Measurements from ENCODE around the gene FOXP2.
"Not testable (repeated sequence)": the region's sequence is repeated elsewhere in the genome, so short reads cannot be mapped to it uniquely, and the experiment has no call there.

FOXP2 gene

DNA sequence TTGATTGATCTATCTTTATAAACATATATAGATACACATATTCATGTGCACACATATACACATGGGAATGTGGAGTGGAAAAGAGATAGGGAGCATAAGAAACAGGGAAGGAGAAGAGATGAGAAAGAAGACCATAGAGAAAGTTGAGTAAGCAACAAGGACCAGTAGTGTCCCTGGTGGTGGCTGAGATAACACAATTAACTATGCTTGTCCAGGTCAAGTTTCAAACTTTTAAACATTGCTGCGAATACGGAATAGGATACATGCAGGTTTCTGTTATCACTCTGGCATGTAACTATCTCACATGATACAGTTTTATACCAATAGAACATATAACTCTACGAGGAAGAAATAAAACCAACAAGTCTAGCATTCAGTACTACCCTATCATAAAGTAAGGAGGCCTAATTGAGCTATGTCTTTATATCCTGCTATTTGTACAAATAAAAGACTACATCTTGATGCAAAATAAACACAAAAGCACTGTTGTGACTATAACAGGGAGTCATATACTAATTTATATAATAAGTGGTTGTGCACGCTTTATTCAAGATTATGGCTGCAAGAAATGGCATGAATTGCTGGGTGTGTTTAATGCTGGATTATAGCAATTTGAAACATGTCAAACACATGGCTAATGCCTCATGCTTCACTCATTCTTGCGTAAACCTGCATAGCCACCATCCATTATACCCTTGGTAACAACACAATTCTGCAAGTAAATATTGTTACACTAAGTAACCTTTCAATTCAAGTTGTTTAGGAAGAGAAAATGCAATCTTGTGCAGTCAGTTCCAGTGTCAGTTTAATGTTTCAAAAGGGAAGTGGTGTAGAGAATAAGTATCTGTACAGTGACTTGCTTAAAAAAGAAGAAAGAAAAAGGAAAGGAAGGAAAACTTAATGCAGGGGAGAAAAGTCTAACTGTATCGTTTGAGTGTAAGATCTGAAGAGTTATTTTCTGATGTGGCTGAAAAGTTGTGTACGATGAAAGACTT lies 8.2 kb downstream of the FOXP2 start:
- no peak for DNase-seq

DNA sequence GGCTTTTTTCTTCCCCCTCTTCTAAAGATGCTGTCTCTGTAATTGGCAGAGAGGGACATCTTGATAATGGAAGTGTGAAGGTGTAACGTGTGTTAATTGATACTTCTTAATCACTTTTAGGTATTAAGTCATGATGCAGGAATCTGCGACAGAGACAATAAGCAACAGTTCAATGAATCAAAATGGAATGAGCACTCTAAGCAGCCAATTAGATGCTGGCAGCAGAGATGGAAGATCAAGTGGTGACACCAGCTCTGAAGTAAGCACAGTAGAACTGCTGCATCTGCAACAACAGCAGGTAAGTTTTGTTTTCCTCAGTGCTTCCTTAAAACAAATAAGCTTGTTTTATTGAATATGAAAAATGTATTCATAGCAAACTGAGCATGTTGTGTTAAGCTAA lies 11.8 kb downstream of the FOXP2 start:
- DNase-seq = no peak

DNA sequence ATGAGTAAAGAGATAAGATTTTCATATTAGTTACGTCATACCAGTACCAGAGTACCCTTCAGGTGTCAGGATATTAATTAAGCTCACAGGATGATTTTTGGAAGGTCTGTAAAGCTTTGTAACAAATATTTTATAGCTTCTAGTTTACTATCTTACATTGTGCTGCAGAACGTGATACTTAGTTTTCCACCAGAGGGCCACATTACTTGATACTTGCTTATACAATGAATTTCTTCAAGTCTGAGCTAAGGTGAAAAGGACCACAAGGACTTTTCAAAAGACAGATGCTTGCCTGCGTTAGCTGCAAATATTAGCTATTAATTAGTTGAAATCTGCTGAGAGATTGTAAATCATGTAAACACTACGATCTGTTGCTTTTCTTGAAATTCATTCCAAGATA lies 12.2 kb downstream of the FOXP2 start:
- no peak for DNase-seq

DNA sequence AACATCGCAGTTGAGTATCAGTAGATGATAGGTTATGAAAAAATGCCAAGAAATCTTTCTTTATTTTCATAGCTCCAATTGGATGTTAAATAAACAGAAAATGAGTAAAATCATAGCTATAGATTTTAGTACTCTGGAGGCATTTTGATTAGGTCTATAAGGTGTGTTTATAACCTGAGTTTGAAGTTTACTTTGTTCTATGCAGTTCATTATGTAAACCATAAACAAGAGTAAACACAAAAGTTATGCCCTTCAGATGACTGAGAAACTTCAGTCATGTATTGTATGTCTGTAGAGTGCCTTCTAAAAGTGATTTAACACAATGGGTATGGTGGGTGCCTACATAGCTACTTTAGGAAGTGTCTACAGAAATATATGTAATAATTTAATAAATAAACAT lies 13.6 kb downstream of the FOXP2 start:
- DNase-seq = no peak

DNA sequence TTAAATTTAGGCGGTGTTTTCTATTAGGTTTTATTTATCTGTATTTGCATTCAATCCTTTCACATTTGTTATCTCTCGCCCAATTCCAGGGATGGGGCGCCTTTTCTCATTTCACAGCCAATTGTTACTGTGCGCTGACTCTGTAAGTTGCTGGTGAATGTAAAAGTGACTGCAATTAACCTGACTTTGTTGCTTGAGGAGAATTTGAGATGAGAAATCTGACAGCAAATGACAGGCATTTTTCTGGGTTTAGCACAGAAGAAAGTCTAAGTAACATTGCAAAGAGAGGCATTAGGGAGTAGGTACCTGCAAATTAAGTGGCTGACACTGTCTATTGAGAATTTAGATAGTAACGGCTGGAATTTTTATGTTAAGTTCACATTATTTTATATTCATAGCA lies 16.6 kb downstream of the FOXP2 start:
- DNase-seq = no peak

DNA sequence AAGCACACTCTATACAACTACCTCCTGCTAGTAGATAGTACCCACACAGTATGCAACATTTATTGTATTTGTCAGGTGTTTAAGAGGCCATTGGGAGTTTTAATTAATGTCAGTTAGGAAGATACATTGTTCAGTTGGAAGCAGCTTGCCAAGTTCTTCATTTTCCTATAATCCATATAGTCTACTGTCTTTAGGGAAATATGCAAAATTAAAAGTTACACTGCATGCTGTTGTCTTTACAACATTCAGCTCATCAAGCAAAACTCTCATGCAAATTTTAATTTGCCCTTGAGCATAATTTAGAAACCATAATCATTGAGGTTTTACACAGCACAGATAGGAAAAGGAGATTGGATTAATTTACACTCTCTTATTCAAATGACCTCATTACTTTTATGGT lies 17.4 kb downstream of the FOXP2 start:
- DNase-seq = no peak

DNA sequence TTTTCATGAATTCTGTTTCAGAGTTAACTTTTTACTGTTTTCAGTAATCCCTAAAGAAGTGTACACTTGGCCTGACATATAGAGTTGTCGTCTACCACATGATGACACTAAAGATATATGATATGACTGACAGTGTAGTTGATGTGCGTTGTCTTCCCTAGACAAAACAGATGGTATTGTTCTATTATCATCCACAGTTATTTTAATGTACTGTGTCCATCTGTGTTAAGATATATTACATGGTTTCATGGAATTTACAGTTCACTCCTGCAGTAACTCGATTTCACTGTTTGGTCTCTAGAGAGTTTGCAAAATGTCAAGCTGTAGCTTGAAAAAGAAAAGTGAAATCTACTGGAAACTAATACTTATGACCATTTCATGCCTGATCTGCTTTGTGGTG lies 18.1 kb downstream of the FOXP2 start:
- DNase-seq = no peak

DNA sequence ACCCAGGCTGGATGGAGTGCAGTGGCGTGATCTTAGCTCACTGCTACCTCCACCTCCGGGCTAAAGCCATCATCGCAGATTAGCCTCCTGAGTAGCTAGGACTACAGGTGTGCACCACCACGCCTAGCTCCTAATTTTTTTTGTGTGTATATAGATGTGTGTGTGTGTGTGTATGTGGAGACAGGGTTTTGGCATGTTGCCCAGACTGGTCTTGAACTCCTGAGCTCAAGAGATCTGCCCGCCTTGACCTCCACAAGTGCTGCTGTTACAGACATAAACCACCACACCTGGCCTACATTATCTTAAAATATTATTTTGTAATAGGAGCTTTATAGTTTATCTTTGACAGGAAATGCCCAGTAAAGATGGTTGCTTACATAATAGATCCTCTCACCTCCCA lies 25.0 kb downstream of the FOXP2 start:
- peak in 1 of 3 donors; percentile 11 for DNase-seq

DNA sequence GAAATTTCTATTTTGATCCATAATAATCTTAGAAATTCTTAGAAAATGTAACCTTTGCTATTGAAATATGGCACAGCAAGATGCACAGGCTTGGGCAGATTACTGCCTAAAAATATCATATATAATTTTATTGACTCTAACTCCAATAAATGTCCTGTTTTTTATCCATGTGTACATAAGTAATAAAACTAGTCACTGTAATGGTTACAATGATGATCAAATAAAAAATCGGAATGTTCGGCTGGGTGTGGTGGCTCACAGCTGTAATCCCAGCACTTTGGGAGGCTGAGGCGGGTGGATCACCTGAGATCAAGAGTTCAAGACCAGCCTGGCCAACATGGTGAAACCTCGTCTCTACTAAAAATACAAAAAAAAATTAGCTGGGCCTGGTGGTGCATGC lies 26.3 kb downstream of the FOXP2 start:
- not testable (repeated sequence) for DNase-seq

DNA sequence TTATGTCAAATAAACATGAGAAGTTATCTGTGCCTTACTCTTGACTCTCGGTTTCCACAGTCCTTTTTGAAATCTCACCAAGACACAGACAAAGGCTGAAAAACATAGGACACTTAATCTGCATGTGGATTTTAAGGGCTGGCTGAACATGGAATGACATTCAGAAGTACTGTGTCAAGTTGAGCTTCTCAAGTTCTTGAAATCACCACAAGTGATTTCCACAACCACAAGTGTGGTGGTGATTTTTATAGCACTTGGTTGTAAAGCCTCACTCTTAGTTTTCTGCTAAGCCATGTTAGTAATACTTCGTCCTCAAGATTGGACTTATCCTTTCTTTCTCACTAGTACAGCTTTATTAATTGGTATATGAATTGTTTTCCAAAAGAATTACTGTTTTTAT lies 29.6 kb downstream of the FOXP2 start:
- DNase-seq = no peak

DNA sequence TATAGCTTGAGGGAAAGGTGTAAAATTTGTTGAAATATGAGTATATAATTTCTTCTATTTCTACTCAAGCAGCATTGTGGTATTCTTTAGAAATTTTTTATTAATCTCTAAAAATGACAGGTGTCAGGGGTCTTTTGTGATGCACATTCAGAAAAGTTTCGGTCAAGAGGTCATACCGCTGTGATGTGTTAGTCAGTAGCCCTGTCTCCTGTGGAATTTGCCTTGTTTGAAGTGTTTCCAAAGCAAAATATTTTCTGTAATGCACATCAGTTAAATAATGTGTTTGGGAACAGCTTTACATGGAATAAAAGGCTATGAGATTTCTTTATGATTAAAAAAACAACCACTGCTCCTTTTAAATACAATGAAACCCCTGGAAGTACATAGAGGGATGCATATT lies 35.8 kb downstream of the FOXP2 start:
- no peak for DNase-seq

DNA sequence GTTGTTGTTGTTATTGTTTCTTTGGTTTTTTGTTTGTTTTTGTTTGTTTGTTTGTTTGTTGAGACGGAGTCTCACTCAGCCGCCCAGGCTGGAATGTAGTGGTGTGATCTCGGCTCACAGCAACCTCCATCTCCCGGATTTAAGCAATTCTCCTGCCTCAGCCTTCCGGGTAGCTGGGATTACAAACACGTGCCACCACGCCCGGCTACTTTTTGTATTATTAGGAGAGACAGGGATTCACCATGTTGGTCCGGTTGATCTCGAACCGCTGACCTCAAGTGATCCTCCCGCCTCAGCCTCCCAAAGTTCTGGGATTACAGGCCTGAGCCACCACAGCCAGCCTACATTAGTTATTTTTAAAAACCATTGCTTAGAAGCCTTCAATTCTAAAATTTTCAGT lies 45.0 kb downstream of the FOXP2 start:
- DNase-seq = no peak

DNA sequence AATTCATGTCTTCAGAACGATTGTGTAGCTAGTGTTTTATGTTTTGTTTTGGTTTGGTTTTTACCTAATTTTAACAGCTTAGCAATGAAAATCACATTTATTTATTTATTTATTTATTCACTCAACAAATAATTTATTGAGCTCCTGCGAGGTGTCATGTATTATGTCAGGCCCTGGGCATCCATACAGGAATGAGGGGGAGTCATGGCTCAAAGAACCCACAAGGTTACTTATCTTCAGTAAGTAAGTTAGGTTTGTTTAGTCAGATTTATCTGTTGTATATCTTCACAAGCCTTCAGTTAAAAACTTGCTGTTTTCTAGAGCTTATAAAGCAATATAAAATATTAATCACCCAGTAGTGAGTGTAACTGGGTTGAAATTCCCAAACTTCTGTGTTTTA lies 45.4 kb downstream of the FOXP2 start:
- DNase-seq = no peak

DNA sequence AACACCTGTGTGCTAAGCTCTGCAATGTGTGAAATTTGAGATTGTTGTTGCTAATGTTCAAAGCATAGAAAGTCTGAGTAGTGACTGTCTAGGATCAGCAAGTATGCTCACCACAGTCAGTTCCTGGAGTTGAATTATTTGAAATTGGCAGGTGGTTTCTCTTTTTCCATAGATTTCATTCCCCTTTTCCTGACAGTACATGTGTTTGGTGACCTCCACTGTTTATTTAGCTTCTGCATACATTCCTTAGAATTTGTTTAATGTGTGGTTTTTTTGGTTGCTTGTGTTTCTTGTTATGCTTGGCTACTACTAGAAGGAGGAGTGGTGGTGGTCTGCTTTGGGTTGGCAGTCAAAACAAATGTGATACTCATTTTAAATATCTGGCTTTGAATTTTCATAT lies 52.3 kb downstream of the FOXP2 start:
- no peak for DNase-seq

DNA sequence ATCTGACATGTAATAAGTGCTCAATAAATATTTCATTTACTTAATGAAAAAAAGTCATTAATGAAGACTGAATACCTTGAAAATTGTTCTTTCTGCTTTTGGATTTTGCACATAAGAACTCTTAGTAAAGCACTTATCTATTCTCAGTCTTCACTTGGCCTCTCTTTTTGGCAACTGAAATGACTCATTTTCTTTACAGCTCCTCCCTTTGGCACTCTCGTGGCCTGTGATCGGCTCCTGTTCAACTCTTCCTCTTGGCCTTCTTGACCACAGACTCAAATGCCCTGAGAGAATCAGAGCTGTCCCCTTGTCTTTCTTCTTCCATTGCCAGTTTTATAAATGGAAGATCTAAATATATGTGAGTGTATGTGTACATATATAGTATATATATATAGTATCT lies 54.2 kb downstream of the FOXP2 start:
- DNase-seq = no peak

DNA sequence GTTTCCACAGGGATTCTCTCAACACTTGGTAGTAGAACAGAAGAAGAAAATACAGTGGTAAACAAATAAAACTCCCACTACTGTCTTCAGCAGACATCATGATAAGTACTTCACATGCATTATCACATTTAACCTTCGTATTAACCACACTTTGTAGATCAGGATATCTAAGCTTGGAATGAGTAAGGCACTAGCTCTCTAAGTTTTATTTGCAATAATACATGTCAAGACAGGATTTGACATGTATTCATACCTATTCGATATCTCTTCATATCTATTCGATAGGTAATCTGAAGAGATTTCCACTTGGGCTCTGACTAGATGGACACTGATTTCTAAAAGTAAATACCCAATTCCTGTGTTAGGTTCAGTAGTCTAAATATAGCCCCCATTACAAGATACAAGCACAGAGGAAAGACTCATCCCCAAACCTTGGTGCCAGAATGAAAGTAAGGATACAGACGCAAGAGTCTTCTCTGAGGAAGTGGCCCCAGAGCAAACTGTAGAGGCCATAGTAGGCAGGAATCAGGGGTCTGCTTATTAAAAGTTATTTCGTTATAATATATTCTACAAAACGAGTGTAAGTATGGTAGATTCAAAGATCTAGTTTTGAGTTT lies 58.4 kb downstream of the FOXP2 start:
- no peak for DNase-seq

DNA sequence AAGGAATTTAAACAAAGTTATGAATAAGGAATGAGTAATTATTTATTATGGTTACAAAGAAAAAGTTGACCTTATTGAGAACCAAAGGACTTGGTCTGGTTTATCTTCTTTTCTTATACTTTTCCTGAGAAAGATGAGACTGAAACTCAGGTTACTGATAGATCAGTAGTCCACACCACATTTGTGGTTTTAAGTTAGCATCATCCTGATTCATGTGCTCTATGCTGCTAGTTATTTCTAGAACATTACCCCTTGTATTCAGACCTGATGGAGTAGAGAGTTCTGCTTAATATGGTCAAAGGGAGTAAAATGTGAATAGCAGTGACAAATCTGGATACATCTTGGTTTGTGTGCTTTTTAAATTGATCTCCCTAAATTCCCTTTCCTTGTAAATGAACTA lies 63.8 kb downstream of the FOXP2 start:
- no peak for DNase-seq

DNA sequence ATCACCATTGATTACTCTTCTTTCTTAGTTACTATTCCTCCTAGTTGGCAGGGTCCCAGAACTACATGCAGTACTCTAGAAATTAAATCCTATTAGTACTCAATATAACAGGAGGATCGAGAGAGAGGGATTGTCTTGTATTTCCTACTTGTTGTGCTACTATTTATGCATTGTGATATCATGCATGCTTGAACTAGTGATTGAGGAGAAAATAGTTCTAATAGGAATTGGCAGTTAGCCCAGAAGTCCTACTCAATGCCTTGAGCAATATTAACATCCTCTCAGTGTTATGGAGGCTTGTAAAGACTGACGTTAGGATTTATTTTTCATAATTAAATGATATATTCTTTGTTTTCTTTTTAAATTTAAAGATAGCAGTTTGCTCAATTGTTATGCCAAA lies 67.4 kb downstream of the FOXP2 start:
- no peak for DNase-seq

DNA sequence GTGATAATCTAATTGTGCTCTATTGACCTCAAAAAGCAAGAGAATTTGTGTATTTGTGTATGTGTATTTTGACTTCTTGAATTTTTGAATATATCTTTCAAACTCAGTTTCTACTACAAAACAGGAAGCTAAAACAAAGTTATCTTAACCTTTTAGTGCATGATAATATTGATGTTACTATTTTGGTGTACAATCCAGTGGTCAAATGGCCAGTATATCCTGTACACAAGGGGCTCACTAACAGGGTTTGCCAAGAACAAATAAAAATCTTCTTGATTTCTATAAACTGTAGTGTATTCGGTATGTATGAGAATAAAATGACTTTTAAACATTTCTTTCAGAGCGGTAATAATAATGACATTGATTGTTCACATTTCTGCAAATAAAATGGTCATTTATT lies 69.6 kb downstream of the FOXP2 start:
- no peak for DNase-seq

DNA sequence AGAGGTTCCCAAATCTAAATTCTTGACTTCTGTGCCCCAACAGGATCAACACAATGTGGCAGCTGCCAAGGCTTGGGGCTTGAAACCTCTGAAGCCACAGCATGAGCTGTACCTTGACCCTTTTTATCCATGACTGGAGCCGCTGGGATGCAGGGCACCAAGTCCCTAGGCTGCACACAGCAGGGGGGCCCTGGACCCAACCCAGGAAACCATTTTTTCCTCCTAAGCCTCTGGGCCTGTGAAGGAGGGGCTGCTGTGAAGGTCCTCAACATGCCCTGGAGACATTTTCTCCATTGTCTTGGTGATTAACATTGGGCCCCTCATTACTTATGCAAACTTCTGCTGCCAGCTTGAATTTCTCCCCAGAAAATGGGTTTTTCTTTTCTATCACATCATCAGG lies 72.6 kb downstream of the FOXP2 start:
- no peak for DNase-seq

DNA sequence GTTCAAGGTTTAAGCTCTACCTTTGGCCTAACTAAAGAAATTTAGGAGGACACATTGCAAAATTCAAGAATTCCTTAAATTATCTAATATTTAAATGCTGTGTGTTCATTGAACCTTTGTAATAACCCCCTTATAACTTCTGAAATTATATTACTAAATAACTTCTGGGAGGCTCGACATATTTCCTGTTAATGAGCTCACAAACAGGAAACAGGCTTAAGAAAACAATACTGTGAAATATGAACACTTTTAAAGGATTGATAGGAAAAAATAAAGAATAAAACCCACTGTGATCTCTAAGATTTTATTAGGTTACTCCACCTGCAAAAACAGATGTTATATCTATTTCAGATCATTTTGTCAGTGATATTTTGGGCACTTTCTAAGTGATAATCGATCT lies 74.1 kb downstream of the FOXP2 start:
- no peak for DNase-seq

DNA sequence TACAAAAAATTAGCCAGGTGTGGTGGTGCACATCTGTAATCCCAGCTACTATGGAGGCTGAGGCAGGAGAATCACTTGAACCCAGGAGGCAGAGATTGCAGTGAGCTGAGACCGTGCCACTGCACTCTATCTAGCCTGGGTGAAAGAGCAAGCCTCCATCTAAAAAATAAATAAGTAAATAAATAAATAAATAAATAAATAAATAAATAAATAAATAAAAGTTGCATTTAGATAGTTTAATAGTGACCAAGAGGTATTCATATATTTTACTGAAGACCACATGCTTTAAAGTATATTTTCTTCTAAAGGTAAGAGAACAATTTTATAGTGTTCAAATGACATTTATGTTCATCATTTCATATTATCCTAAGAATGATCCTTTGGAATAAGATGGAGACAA lies 82.9 kb downstream of the FOXP2 start:
- DNase-seq = not testable (repeated sequence)

DNA sequence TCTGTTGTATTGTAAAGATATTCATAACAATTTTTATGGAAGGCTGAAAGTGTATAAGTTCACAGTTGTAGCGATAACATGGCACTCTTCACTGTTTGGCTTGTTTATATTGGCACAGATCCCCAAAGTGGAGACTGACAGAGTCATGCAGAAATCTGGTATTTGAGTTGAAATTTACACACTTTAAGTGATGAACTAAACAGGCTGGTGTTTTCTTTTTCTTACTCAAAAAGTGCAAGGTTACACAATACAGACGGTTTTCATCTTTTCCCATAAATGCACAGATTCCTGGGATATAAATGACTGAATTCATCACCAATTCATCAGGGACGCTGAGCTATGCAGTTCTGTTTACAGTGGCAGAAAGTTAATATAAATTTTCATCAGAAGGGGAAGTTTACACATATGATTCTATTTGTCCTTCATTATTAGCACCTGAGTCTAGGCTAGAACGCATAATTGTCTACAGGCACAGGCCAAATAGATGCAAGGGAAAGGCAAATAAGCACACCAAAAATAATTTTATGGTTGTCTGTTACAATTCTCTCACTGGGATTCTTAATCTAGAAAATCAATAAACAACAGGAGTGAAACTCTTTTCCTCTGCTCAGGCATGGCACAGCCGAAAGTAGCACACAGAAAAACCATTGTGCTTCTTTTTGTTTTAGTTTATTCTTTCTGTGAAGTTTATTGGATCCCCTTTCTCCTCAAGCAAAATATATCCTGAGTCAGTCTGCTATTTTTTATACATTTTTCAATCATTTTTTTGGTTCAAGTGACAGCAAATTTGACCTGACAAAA lies 88.0 kb downstream of the FOXP2 start:
- no peak for DNase-seq

DNA sequence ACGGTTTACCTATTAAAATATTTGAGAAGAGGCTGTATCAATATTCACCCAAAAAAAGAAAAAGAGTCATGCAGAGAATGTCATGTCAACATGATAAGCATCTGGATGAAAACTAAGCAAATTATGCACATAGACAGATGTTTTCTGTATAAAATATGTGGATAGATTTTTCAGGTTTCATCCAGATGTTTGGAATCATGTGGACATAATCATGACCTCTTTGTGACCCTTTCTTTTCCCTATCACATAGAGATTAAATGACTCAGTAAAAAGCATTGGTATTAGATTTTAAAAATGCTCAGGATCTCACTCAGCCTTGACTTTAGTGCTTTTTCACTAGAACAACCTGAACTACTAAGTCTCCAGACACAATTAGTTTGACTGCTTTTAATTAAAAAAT lies 90.0 kb downstream of the FOXP2 start:
- DNase-seq = no peak
